Mesenchymal stem cell (in vitro differentiated cells and primary cell): Measurements from ENCODE around the gene IKZF2.
A peak's percentile ranks its signal among the peaks of the same experiment; 100 is the strongest.

Experiments used
- DNase-seq: peaks from one replicate; pipeline ENCODE4 v3.0.0-alpha.2; 2013
- H2AFZ ChIP-seq: one replicate; pipeline ENCODE4 v1.6.1; 2013; ENCODE audit warnings: low read depth, mild to moderate bottlenecking, control low read depth, inconsistent platforms, low read length, moderate library complexity
- H2AK5ac ChIP-seq: 2 replicates; pipeline ENCODE4 v1.6.1; 2013; ENCODE audit warnings: low read length, moderate library complexity, mild to moderate bottlenecking, inconsistent platforms; ENCODE audit not compliant: severe bottlenecking
- H2BK120ac ChIP-seq: one replicate; pipeline ENCODE4 v1.6.1; 2013; ENCODE audit warnings: low read depth, mild to moderate bottlenecking, inconsistent platforms, low read length, moderate library complexity
- H2BK12ac ChIP-seq, 2 experiments: one replicate each; pipeline ENCODE4 v1.6.1; 2013; ENCODE audit warnings: inconsistent platforms in 2 of 2, low read length in 2 of 2, mild to moderate bottlenecking in 2 of 2, moderate library complexity in 2 of 2, control low read depth in 1 of 2
- H2BK15ac ChIP-seq: one replicate; pipeline ENCODE4 v1.6.1; 2013; ENCODE audit warnings: mild to moderate bottlenecking, low read depth, inconsistent platforms; ENCODE audit not compliant: poor library complexity, severe bottlenecking
- H2BK5ac ChIP-seq: 2 replicates; pipeline ENCODE4 v1.6.1; 2013; ENCODE audit warnings: low read depth, mild to moderate bottlenecking, low read length, control low read depth, inconsistent platforms; ENCODE audit not compliant: poor library complexity, severe bottlenecking
- H3K14ac ChIP-seq, 2 experiments: one replicate each; pipeline ENCODE4 v1.6.1; 2013; ENCODE audit warnings: inconsistent platforms in 2 of 2, low read length in 2 of 2, control low read depth in 1 of 2, mild to moderate bottlenecking in 1 of 2, moderate library complexity in 1 of 2
- H3K18ac ChIP-seq, 2 experiments: one replicate each; pipeline ENCODE4 v1.6.1; 2013; ENCODE audit warnings: inconsistent platforms in 2 of 2, low read length in 2 of 2, control low read depth in 1 of 2, low read depth in 1 of 2, mild to moderate bottlenecking in 1 of 2
- H3K23ac ChIP-seq, 2 experiments: one replicate each; pipeline ENCODE4 v1.6.1; 2013; ENCODE audit warnings: inconsistent platforms in 2 of 2, low read length in 2 of 2, mild to moderate bottlenecking in 2 of 2, moderate library complexity in 2 of 2, control low read depth in 1 of 2
- H3K27ac ChIP-seq: 2 replicates; pipeline ENCODE4 v1.5.1; 2013; ENCODE audit warnings: mild to moderate bottlenecking, moderate library complexity, low read length, control low read depth, inconsistent platforms; ENCODE audit not compliant: poor library complexity, severe bottlenecking
- H3K27me3 ChIP-seq, 2 experiments: 2 replicates each; pipeline versions ENCODE4 v1.6.1 to v1.7.0; 2013; ENCODE audit warnings: low read length in 2 of 2, mild to moderate bottlenecking in 2 of 2, moderate library complexity in 2 of 2, control low read depth in 1 of 2, inconsistent platforms in 1 of 2; ENCODE audit not compliant: control insufficient read depth in 1 of 2, insufficient read depth in 1 of 2
- H3K36me3 ChIP-seq, 2 experiments: 2 replicates each; pipeline versions ENCODE4 v1.6.1 to v1.7.0; 2013; ENCODE audit warnings: low read length in 2 of 2, control low read depth in 1 of 2, inconsistent platforms in 1 of 2, low read depth in 1 of 2, mild to moderate bottlenecking in 1 of 2; ENCODE audit not compliant: insufficient read depth in 2 of 2, control insufficient read depth in 1 of 2
- H3K4ac ChIP-seq, 2 experiments: one replicate each; pipeline ENCODE4 v1.6.1; 2013; ENCODE audit warnings: inconsistent platforms in 2 of 2, low read length in 2 of 2, mild to moderate bottlenecking in 2 of 2, moderate library complexity in 2 of 2, control low read depth in 1 of 2, low read depth in 1 of 2
- H3K4me1 ChIP-seq: 2 replicates; pipeline ENCODE4 v1.6.1; 2013; ENCODE audit warnings: low read depth, low read length, control low read depth; ENCODE audit not compliant: control insufficient read depth, insufficient read depth
- H3K4me2 ChIP-seq: 2 replicates; pipeline ENCODE4 v1.6.1; 2013; ENCODE audit warnings: low read length, mild to moderate bottlenecking, inconsistent platforms; ENCODE audit not compliant: poor library complexity, severe bottlenecking
- H3K4me3 ChIP-seq, 2 experiments: 2 replicates each; pipeline versions ENCODE4 v1.5.1 to v1.7.0; 2013; ENCODE audit warnings: low read length in 2 of 2, mild to moderate bottlenecking in 2 of 2, control low read depth in 1 of 2, low read depth in 1 of 2; ENCODE audit not compliant: insufficient read depth in 1 of 2
- H3K79me1 ChIP-seq: replicated peaks from 2 replicates; pipeline ENCODE4 v1.6.1; 2013; ENCODE audit warnings: mild to moderate bottlenecking, control low read depth, low read length, inconsistent platforms; ENCODE audit not compliant: poor library complexity, severe bottlenecking
- H3K9ac ChIP-seq: 2 replicates; pipeline ENCODE4 v1.7.0; 2013; ENCODE audit warnings: mild to moderate bottlenecking, low read length, moderate library complexity
- H3K9me3 ChIP-seq: 2 replicates; pipeline ENCODE4 v1.7.0; 2013; ENCODE audit warnings: mild to moderate bottlenecking, low read length; ENCODE audit not compliant: control insufficient read depth
- H4K8ac ChIP-seq: one replicate; pipeline ENCODE4 v1.6.1; 2013; ENCODE audit warnings: inconsistent platforms, mild to moderate bottlenecking, low read length, moderate library complexity
- H4K91ac ChIP-seq: one replicate; pipeline ENCODE4 v1.6.1; 2013; ENCODE audit warnings: mild to moderate bottlenecking, low read length, inconsistent platforms
- WGBS: methylation state at CpG from one replicate; pipeline ENCODE4 v1.1.7; 2013; ENCODE audit warnings: mixed read lengths; 5-methylcytosine and 5-hydroxymethylcytosine counted together

The IKZF2 gene

GRCh38 chr2:213066443-213066743 lies 85.0 kb downstream of the IKZF2 start:
- no peak overlapping the region for H2AK5ac ChIP-seq
- no peaks in the 10 kb centered on the region for H3K4me1 ChIP-seq
- H3K14ac ChIP-seq: no peak overlapping the region
- no peaks in the 10 kb centered on the region for H3K27me3 ChIP-seq
- no peak overlapping the region for H3K4ac ChIP-seq
- H3K18ac ChIP-seq: no peak overlapping the region
- H4K91ac ChIP-seq: no peak overlapping the region
- H2AFZ ChIP-seq: no peak overlapping the region
- DNase-seq: no peak
- H3K23ac ChIP-seq: no peak overlapping the region
- H3K9me3 ChIP-seq: no peaks in the 10 kb centered on the region
- H3K4me2 ChIP-seq: peak overlapping the region; percentile 75
- no peak overlapping the region for H3K27ac ChIP-seq
- H2BK12ac ChIP-seq: no peak overlapping the region
- no peaks in the 10 kb centered on the region for H3K36me3 ChIP-seq
- H3K79me1 ChIP-seq: no peaks in the 10 kb centered on the region
- H2BK5ac ChIP-seq: no peak overlapping the region
- no peak overlapping the region for H2BK120ac ChIP-seq
- H2BK15ac ChIP-seq: no peak overlapping the region
- H3K4me3 ChIP-seq: peak overlapping the region in 1 of 2 experiments; percentile 72
- peak overlapping the region; percentile 84 for H3K9ac ChIP-seq
- 78% methylated on average over 1 of the region's 1 CpG for WGBS
- H4K8ac ChIP-seq: no peak overlapping the region

- DNase-seq: peak; percentile 20
- Histone ChIP-seq H2AK5ac (no peak overlapping the region), H2BK120ac (no peak overlapping the region), H2BK5ac (no peak overlapping the region), H4K8ac (no peak overlapping the region), H3K27me3 (no peaks in the 10 kb centered on the region), H3K36me3 (no peaks in the 10 kb centered on the region), H3K14ac (no peak overlapping the region), H3K9ac (peak overlapping the region; percentile 84), H3K4me2 (peak overlapping the region; percentile 75), H3K79me1 (no peaks in the 10 kb centered on the region), H4K91ac (no peak overlapping the region), H3K4me1 (no peaks in the 10 kb centered on the region), H2BK12ac (no peak overlapping the region), H3K4me3 (peak overlapping the region in 1 of 2 experiments; percentile 72), H3K4ac (no peak overlapping the region), H2AFZ (no peak overlapping the region), H3K18ac (no peak overlapping the region), H2BK15ac (no peak overlapping the region), H3K9me3 (no peaks in the 10 kb centered on the region), H3K27ac (no peak overlapping the region), H3K23ac (no peak overlapping the region)
- 29% methylated on average over 5 of the region's 8 CpGs for WGBS
Measured at GRCh38 chr2:213065583-213066442, 85.6 kb downstream of the IKZF2 start.

GRCh38 chr2:213064099-213064498 lies 87.3 kb downstream of the IKZF2 start:
- no peak overlapping the region for H2BK15ac ChIP-seq
- no peak overlapping the region for H3K27ac ChIP-seq
- no peak for DNase-seq
- no peak overlapping the region for H2BK5ac ChIP-seq
- H3K79me1 ChIP-seq: no peaks in the 10 kb centered on the region
- no peak overlapping the region for H3K23ac ChIP-seq
- no peak overlapping the region for H3K18ac ChIP-seq
- 92% methylated on average over 1 of the region's 2 CpGs for WGBS
- H2AFZ ChIP-seq: no peak overlapping the region
- H3K4me3 ChIP-seq: no peak overlapping the region
- no peaks in the 10 kb centered on the region for H3K4me1 ChIP-seq
- H4K91ac ChIP-seq: no peak overlapping the region
- H3K36me3 ChIP-seq: no peaks in the 10 kb centered on the region
- no peak overlapping the region for H3K14ac ChIP-seq
- no peak overlapping the region for H4K8ac ChIP-seq
- H2BK12ac ChIP-seq: no peak overlapping the region
- no peaks in the 10 kb centered on the region for H3K9me3 ChIP-seq
- H2BK120ac ChIP-seq: no peak overlapping the region
- no peaks in the 10 kb centered on the region for H3K27me3 ChIP-seq
- no peak overlapping the region for H3K4me2 ChIP-seq
- no peak overlapping the region for H3K4ac ChIP-seq
- H2AK5ac ChIP-seq: no peak overlapping the region
- H3K9ac ChIP-seq: no peak overlapping the region

GRCh38 chr2:213057977-213058376 lies 93.4 kb downstream of the IKZF2 start:
- H2BK12ac ChIP-seq: no peak overlapping the region
- H3K9me3 ChIP-seq: no peaks in the 10 kb centered on the region
- H3K14ac ChIP-seq: no peak overlapping the region
- H2AFZ ChIP-seq: no peak overlapping the region
- no peak overlapping the region for H2BK15ac ChIP-seq
- H3K4me1 ChIP-seq: no peaks in the 10 kb centered on the region
- H4K91ac ChIP-seq: no peak overlapping the region
- 93% methylated on average over 2 of the region's 3 CpGs for WGBS
- H3K79me1 ChIP-seq: no peaks in the 10 kb centered on the region
- H3K27me3 ChIP-seq: no peaks in the 10 kb centered on the region
- no peak overlapping the region for H3K23ac ChIP-seq
- H3K4ac ChIP-seq: no peak overlapping the region
- H3K4me2 ChIP-seq: no peak overlapping the region
- no peak overlapping the region for H4K8ac ChIP-seq
- peaks cover 0 to 4% of the 10 kb centered on the region in 2 experiments for H3K36me3 ChIP-seq
- H3K27ac ChIP-seq: no peak overlapping the region
- H3K18ac ChIP-seq: no peak overlapping the region
- no peak overlapping the region for H2AK5ac ChIP-seq
- no peak overlapping the region for H2BK5ac ChIP-seq
- no peak overlapping the region for H2BK120ac ChIP-seq
- H3K4me3 ChIP-seq: no peak overlapping the region
- no peak for DNase-seq
- H3K9ac ChIP-seq: no peak overlapping the region
